Measurements from ENCODE around the gene DNAH2. TPM values are rescaled to one million over a fixed set of nuclear protein-coding genes. Genes with fewer than 3 reads are reported as not detected.
"Not testable (repeated sequence)": the region's sequence is repeated elsewhere in the genome, so short reads cannot be mapped to it uniquely, and the experiment has no call there.

The DNAH2 gene
- polyA plus RNA-seq, 4 donors = 0.29 to 0.49 (median 0.38) TPM

DNA sequence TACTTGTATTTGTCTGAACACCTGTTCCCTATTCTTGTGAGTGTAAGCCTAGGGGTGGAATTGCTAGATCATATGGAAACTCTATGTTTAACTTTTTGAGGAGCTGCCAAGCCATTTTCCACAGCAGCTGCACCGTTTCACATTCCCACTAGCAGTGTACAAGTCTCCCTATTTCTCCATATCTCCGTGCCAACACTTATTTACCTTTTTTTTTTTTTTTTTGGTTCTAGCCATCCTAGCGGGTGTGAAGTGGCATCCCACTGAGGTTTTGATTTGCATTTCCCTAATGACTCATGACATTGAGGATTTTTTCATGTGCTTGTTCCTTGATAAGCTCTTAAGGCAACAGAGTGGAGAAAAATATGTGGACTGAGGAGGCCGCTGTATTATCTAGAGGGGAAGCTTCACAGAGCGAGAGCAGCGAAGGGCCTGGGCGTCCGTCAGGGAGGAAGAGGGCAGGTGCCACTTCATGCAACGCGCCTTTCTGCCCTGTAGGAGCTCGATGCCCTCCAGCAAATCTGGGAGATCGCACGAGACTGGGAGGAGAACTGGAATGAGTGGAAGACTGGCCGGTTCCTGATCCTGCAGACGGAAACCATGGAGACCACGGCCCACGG lies 50.0 kb downstream of the DNAH2 start:
- no peak for DNase-seq (ENCODE audit: low read depth in 4 of 4, low spot score in 3 of 4)

DNA sequence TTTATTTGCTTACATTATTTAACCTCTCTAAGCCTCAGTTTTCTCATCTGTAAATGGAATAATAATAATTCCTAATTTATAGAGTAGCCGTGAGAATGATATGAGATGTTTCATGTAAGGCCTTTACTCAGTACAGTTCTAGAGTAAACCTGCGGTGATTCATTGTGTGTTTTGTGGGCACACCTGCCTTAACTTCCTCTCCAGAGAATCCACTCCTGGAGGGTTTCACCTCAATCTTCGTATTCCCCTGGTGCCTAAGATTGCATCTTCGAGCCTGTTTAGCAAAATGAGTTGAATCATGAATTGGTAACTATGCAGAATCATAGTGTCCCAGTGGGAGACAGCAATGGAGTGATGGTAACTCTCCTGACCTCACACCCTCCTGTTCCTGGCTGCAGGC lies 52.3 kb downstream of the DNAH2 start:
- DNase-seq (ENCODE audit: low read depth in 4 of 4, low spot score in 3 of 4) = no peak

DNA sequence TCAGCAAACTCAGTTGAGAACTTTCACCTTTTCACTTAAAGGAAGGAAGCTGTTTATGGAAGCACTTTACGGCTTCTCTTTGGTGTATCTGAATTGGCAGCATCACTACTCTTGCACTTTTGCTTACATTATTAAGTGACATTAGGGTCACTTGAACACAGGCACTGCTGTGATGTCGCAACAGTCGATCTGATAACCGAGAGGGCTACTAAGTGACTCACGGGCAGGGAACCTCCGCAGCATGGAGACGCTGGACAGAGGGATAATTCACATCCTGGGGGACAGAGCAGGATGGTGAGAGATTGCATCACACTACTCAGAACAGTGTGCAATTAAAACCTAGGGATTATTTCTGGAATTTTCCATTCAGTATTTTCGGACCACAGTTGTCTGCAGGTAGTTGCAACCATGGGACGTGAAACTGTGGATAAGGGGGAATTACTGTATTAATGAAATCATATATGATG lies 56.5 kb downstream of the DNAH2 start:
- no peak for DNase-seq (ENCODE audit: low read depth in 4 of 4, low spot score in 3 of 4)

DNA sequence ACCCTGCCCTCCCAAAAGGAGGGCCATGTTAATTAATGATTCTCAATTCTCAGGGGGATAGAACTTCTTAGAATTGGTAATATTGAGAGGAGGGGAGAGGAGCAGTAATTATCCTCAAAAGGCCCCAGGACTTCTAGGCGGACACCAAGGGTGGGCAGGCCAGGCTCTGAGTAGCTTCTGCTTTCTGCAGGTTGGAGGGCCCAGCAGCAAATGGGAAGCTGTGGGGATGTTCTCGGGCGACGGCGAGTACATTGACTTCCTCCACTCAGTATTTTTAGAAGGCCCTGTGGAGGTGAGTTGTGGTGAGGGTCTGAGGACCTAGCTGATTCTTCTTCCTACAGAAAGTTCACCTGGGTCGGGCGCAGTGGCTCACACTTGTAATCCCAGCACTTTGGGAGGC lies 57.5 kb downstream of the DNAH2 start:
- no peak for DNase-seq (ENCODE audit: low read depth in 4 of 4, low spot score in 3 of 4)

DNA sequence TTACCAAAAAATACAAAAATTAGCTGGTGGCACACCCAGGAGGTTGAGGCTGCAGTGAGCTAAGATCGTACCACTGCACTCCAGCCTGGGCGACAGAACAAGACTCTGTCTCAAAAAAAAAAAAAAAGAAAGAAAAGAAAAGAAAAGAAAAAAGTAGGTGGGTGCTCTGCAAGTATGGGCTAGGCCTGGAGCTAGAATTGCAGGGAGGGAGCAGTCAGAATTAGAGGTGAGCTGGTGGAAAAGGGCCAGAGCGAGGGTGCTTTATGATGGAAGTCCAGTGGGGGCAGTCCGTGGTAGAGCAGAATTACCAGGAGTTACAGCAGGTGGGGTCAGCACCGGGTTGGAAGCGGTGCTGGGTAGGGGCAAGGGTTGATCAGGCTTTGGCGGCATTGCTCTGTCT lies 59.5 kb downstream of the DNAH2 start:
- no peak for DNase-seq (ENCODE audit: low read depth in 4 of 4, low spot score in 3 of 4)

DNA sequence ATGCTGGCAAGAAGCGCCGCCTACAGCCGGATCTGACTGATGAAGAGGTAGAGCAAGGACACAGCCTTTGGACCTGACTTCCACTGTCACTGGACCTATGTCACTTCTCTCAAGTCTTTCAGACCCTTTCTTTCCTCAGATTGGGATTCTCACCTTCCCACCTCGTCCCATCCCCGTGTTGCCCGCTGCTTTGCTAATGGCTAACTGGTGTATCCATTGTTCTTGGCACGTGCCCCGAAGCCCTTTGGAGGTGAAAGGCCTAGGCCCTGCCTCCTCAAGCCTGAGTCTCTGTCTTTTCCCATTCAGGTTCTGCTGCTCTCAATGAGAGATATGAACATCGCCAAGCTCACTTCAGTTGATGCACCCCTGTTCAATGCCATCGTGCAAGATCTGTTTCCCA lies 63.2 kb downstream of the DNAH2 start:
- DNase-seq (ENCODE audit: low read depth in 4 of 4, low spot score in 3 of 4) = no peak

DNA sequence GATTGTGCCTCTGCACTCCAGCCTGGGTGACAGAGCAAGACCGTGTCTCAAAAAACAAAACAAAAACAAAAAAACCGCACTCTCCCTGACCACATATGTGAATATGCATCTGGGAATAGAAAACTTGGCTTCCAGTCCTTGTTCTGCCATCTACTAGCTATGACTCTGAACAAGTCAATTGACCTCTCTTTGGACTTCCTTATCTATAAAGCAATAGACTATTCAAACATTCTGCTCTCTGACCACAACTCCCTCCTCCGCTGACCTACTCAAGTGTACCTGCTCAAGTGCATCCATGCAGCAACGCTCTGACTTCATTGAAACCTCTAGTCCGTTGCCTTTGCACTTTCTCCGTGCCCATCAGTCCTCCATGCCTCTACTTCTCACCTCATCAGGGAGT lies 63.9 kb downstream of the DNAH2 start:
- DNase-seq (ENCODE audit: low read depth in 4 of 4, low spot score in 3 of 4) = no peak

DNA sequence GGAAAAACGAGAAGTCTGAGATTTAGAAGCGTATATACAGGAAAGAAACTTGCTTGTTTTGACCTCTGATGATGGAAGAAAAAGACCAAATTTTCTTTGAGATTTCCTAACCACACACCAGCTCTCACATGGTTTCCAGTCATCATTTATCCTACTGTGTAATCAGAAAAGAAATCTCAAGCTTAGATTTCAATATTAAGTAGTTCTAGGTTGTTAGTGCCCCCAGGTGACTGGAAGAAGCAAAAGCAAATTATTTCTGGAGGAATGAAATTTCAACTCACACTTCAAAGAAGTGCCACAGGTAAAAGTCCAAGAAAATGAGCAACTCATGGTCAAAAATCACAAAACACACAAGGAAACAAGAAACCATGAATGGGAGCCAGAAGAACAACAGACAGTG lies 64.7 kb downstream of the DNAH2 start:
- DNase-seq (ENCODE audit: low read depth in 4 of 4, low spot score in 3 of 4) = no peak

DNA sequence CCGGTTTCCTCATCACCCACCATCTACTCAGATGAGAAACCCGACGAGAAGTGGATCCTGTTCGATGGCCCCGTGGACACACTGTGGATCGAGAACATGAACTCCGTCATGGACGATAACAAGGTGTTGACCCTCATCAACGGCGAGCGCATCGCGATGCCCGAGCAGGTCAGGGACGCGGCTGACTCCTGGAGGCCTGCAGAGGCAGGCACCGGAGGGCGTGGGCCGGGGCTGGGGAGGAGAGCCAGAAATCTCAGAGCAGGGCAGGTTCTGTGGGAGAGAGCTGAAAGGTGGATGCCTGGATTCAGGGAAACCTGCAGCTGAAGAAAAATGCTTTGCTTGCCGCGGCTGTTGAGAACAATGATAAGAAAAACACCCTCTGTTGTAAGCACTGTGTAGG lies 69.3 kb downstream of the DNAH2 start:
- DNase-seq (ENCODE audit: low read depth in 4 of 4, low spot score in 3 of 4) = no peak

DNA sequence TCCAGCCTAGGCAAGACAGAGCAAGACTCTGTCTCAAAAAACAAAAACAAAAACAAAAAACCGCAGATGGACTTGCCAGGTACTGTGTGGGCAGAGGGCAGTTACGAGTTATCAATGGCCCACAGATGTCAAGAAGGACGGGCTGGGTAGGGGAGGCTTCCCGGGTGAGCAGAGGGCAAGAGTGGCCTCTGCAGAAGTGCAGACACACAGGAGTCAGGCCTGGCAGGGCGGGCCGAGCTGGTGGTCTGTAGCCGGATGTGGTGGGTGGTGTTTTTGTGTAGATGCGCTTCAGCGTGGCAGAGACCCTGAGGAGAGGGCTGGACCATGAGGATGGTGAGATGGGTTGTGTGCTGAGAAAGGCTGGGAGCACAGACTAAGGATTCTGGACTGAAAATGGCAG lies 71.6 kb downstream of the DNAH2 start:
- DNase-seq (ENCODE audit: low read depth in 4 of 4, low spot score in 3 of 4) = no peak

DNA sequence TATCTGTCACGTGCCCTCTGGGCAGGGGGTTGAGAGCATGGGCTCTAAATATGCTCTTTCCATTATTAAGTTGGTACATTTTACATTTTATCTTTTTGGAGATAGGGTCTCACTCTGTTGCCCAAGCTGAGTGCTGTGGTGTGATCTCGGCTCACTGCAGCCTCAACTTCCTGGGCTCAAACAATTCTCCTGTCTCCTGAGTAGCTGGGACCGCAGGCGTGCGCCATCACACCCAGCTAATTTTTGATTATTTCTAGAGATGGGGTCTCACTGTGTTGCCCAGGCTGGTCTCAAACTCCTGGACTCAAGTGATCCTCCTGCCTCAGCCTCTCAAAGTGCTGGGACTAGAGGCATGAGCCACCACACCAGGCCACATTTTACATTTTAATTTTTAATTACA lies 72.6 kb downstream of the DNAH2 start:
- no peak for DNase-seq (ENCODE audit: low read depth in 4 of 4, low spot score in 3 of 4)

DNA sequence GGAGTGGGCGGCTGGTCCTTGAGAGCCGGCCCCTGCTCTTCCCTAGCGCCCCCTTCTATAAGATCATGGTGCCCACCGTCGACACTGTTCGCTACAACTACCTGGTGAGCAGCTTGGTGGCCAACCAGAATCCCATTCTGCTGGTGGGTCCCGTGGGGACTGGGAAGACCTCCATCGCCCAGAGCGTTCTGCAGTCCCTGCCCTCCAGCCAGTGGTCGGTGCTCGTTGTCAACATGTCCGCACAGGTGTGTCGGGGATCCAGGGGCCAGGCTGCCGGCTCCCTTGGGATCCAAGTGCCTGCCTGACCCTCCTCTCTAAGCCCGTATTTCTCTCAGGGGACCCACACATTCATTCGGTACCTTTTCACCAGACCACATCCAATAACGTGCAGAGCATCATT lies 75.1 kb downstream of the DNAH2 start:
- no peak for DNase-seq (ENCODE audit: low read depth in 4 of 4, low spot score in 3 of 4)

DNA sequence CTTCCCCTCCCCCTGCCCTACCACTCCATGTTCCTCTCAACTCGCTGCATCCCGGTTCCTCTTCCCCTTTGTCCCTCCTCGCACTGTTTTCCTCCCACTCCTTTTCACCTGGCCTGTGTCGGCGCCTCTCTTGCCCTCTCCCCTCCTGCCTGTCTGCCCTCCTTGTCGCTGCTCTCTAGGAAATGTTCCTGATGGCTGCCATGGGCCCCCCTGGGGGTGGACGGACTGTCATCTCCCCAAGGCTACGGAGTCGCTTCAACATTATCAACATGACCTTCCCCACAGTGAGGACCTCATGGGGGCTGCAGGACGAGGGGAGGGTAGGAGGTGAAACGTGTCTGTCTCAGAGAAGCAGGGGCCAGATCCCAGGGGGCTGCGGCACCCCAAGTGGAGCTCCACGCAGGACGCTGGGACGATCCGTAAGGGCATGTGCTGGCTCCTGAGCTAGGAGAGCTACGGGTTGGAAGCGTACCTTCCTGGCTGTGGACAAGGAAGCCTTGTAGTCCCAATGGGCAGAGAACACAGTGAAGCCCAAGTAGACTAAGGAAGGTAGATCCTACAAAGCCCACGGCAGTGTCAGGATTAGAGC lies 76.6 kb downstream of the DNAH2 start:
- DNase-seq (ENCODE audit: low read depth in 4 of 4, low spot score in 3 of 4) = no peak

DNA sequence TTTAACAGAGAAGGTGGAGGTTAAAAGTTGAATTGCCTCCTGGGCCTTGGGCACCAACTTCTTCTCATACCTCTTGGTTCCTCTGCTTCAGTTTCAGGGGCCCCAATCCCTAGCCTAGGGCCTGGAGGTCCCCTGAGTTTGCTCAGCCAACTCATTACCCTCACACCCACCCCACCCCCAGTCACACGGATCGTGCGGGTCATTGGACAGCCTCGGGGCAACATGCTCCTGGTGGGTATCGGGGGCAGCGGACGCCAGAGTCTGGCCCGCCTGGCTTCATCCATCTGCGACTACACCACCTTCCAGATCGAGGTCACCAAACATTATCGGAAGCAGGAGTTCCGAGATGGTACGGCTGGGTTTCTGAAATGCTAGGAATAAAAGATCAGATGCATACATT lies 80.4 kb downstream of the DNAH2 start:
- no peak for DNase-seq (ENCODE audit: low read depth in 4 of 4, low spot score in 3 of 4)

DNA sequence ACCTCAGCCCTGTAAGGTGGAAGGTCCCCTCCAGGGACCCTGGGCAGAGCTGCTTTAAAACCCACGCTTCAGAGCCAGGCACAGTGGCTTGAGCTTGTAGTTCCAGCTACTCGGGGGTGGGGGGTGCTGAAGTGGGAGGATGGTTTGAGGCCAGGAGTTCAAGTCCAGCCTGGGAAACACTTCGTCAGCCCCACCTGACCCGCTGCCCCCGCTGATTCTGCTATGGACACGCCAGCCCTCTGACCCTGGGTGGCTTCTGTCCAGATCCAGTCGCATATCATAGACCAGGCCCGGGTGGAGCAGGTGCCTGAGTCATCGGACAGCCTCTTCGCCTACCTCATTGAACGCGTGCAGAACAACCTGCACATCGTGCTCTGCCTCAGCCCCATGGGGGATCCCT lies 81.3 kb downstream of the DNAH2 start:
- no peak for DNase-seq (ENCODE audit: low read depth in 4 of 4, low spot score in 3 of 4)

DNA sequence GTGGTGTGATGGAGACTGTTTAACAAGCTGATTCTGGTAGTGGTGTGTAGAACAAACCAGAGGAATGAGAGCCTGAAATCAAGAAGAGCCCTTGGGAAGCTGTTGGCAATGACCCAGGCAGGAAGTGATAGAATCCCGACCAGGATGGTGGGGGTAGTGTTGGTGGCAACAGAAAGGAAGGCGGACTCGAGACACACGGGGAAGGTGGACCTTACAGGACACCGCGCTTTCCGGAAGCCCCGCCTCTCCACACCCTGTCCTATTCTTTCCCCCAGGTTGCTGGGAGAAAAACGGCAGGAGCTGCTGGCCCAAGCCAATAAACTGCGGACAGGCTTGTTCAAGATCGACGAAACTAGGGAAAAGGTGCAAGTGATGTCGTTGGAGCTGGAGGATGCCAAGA lies 86.4 kb downstream of the DNAH2 start:
- DNase-seq (ENCODE audit: low read depth in 4 of 4, low spot score in 3 of 4) = no peak

DNA sequence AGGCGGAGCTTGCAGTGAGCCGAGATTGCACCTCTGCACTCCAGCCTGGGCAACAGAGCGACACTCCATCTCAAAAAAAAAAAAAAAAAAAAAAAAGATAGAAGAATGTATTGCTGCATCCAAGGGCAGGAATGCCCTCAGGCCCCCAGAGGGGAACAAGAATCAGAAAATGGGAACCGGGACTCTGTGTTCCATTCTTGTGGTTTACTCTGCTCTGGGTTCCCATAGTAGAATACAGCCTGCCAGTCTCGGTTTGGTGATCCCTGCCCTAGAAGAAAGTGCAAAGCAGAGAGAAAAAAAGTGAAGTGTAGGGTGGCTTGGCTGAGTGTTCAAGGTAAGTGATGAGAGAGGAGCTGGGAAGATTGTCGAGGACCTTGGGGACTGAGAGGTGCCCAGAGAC lies 89.0 kb downstream of the DNAH2 start:
- DNase-seq (ENCODE audit: low read depth in 4 of 4, low spot score in 3 of 4) = no peak

DNA sequence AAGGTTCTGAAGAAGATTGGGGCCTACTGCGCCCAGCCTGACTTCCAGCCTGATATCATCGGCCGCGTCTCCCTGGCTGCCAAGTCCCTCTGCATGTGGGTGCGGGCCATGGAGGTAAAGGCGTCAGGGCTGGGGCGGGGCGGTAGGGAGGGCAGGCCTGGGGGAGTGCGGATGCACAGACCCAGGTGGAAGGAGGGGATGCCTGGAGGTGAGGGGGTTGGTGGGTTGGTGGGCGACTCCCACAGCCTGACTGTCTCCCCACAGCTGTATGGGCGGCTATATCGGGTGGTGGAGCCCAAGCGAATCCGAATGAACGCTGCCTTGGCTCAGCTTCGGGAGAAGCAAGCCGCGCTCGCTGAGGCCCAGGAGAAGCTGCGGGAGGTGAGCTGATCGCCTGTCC lies 89.7 kb downstream of the DNAH2 start:
- no peak for DNase-seq (ENCODE audit: low read depth in 4 of 4, low spot score in 3 of 4)

DNA sequence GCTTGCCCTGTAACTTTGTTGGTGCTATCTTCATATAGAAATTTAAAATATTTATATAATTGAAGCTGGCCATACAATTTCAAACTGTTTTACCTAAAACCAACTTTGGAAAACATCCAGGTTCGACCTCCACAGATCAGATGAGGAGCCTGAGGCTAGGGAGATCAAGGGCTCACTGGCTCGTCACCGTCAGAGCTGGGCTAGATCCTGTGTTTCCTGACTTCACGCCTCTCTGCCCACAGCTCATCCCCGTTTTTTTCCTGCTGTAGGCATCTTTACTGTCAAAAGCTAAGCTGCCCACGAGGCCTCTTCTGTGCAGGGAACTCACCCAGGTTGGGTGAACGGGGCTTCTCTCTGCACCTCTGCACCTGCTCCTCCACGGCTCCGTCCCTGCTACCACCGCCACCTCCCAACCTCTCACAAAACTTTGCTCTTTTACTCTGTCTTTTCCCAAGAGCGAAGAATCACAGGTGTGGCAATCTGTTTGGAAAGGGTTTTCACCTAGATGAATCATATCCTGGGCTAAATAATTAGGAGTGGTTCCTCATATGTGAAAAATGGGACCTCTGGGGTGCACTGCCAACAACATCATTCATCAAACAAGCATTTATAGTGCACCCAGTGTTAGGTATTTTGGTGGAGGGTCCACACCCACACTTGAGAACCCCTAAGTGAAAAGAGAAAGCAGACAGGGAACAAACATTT lies 91.7 kb downstream of the DNAH2 start:
- no peak for DNase-seq (ENCODE audit: low read depth in 4 of 4, low spot score in 3 of 4)

DNA sequence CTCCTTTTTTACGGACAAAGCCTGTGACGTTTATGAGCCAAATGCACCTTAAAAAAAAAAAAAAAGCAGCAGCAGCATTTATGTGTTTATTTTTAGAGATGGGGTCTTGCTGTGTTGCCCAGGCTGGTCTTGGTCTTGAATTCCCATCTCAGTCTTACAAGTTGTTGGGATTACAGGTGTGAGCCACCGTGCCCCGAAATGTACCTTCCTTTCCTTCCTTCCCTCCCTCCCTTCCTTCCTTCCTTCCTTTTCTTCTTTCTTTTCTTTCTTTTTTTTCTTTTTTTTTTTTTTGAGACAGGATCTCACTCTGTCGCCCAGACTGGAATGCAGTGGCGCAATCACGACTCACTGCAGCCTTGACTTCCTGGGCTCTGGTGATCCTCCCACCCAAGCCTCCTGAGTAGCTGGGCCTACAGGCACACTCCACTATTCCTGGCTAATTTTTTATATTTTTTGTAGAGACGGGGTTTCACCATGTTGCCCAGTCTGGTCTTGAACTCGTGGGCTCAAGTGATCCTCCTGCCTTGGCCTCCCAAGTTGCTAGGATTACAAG lies 92.3 kb downstream of the DNAH2 start:
- not testable (repeated sequence) for DNase-seq (ENCODE audit: low read depth in 4 of 4, low spot score in 3 of 4)

DNA sequence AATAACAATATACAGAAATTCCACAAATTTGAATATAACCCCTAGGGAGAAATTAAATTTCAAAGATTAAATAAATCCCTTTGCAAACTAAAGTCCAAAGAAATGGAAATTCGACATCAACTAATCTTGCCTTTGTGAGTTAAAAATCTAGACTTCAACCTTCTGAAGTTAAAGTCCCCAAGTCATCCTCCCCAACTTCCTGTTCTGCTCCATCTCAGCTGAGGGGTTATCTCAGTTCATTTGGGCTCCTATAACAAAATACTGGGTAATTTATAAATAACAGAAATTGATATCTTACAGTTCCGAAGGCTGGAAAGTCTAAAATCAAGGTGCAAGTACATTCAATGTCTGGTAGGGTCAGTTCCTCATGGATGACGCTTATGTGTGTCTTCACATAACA lies 93.7 kb downstream of the DNAH2 start:
- no peak for DNase-seq (ENCODE audit: low read depth in 4 of 4, low spot score in 3 of 4)

DNA sequence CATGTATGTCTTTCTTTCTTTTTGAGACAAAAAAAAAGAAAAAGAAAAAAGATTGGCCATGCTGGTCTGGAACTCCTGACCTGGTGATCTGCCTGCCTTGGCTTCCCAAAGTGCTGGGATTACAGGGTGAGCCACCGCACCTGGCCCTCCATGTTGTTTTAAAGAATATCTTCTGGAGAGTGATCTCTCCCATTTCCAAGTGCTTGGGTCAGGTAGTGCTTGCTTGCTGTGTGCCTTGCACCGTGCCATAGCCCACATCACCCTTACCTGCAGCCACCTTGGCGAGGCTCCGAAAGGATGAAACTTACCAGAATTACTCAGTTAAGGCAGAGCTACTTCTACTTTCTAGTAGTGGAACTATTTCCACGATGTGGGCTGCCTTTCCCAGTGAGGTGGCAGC lies 97.4 kb downstream of the DNAH2 start:
- no peak for DNase-seq (ENCODE audit: low read depth in 4 of 4, low spot score in 3 of 4)
